SK-N-SH (cell line): ENCODE results near the gene MFAP1. TPM values are rescaled to one million over a fixed set of nuclear protein-coding genes. Genes with fewer than 3 reads are reported as not detected.
"Not testable (repeated sequence)": the region's sequence is repeated elsewhere in the genome, so short reads cannot be mapped to it uniquely, and the experiment has no call there.

Source experiments
- CTCF ChIA-PET: fragments of 300-600, 350-600 bp; formaldehyde crosslinking; extraction: SDS; loops from one replicate; lab custom pipeline; 2021; lab: Yijun Ruan, JAX
- POLR2A ChIA-PET: fragments of 350-600 bp; sonication (Branson Sonifier 250); formaldehyde crosslinking; extraction: SDS; loops from one replicate; lab custom pipeline; 2020; ENCODE audit warnings: antibody characterized with exemption, inconsistent platforms; lab: Yijun Ruan, JAX
- DNase-seq: peaks from one replicate; pipeline ENCODE4 v3.0.0; 2012
- H2AFZ ChIP-seq: fragments of 200-600 bp; sonication (generic); 2 replicates; pipeline ENCODE4 v1.8.1; 2016; ENCODE audit warnings: antibody characterized with exemption, mild to moderate bottlenecking, low read depth
- H3F3A ChIP-seq: fragments of 200-600 bp; sonication (generic); replicated peaks from 2 replicates; pipeline ENCODE3; 2016; ENCODE audit warnings: antibody characterized with exemption, mild to moderate bottlenecking; ENCODE audit not compliant: insufficient read depth
- H3K27ac ChIP-seq, 2 experiments: fragments of 200-500 bp in 1 of 2; fragments of 200-600 bp in 1 of 2; sonication (Bioruptor generic) in 1 of 2; sonication (generic), shearing (Covaris generic) in 1 of 2; 2 replicates each; pipeline versions ENCODE4 v1.5.1 to v1.6.1; 2014 to 2016; ENCODE audit warnings: low read depth in 2 of 2, inconsistent platforms in 1 of 2, low read length in 1 of 2, mild to moderate bottlenecking in 1 of 2, mixed read lengths in 1 of 2
- H3K27me3 ChIP-seq: fragments of 200-600 bp; sonication (generic), shearing (Covaris generic); 2 replicates; pipeline ENCODE4 v1.6.1; 2016; ENCODE audit warnings: mixed run types; ENCODE audit not compliant: insufficient read depth
- H3K36me3 ChIP-seq, 2 experiments: fragments of 200-500 bp in 1 of 2; fragments of 200-600 bp in 1 of 2; sonication (Bioruptor generic) in 1 of 2; sonication (generic) in 1 of 2; replicated peaks in 1 of 2; 2 replicates each; pipeline versions ENCODE3 to v1.5.1; 2014 to 2016; ENCODE audit warnings: low read length in 1 of 2, mild to moderate bottlenecking in 1 of 2; ENCODE audit not compliant: insufficient read depth in 2 of 2, control insufficient read depth in 1 of 2
- H3K4me1 ChIP-seq, 2 experiments: fragments of 200-500 bp in 1 of 2; fragments of 200-600 bp in 1 of 2; sonication (Bioruptor generic) in 1 of 2; sonication (generic), shearing (Covaris generic) in 1 of 2; 2 replicates each; pipeline versions ENCODE4 v1.5.1 to v1.6.1; 2014 to 2016; ENCODE audit warnings: low read depth in 1 of 2, low read length in 1 of 2, mixed run types in 1 of 2; ENCODE audit not compliant: insufficient read depth in 2 of 2, control insufficient read depth in 1 of 2
- H3K4me2 ChIP-seq: fragments of 200-600 bp; sonication (generic), shearing (Covaris generic); 2 replicates; pipeline ENCODE4 v1.6.1; 2017; ENCODE audit warnings: mixed run types
- H3K4me3 ChIP-seq, 2 experiments: fragments of 200-500 bp in 1 of 2; fragments of 200-600 bp in 1 of 2; sonication (Bioruptor generic) in 1 of 2; sonication (generic), shearing (Covaris generic) in 1 of 2; 2 replicates each; pipeline versions ENCODE4 v1.5.1 to v1.8.1; 2014 to 2016; ENCODE audit warnings: low read depth in 2 of 2, inconsistent platforms in 1 of 2, low read length in 1 of 2, mild to moderate bottlenecking in 1 of 2, mixed read lengths in 1 of 2, moderate library complexity in 1 of 2
- H3K79me2 ChIP-seq: fragments of 200-600 bp; sonication (generic); 2 replicates; pipeline ENCODE4 v1.8.1; 2017; ENCODE audit warnings: mild to moderate bottlenecking; ENCODE audit not compliant: insufficient read depth
- H3K9ac ChIP-seq: fragments of 200-600 bp; sonication (generic); 2 replicates; pipeline ENCODE4 v1.6.1; 2017; ENCODE audit warnings: mixed run types
- H3K9me2 ChIP-seq: fragments of 200-600 bp; sonication (generic); 2 replicates; pipeline ENCODE4 v1.6.1; 2017; ENCODE audit warnings: mixed run types
- H3K9me3 ChIP-seq: fragments of 200-600 bp; sonication (generic); 2 replicates; pipeline ENCODE4 v1.6.1; 2017; ENCODE audit warnings: mixed run types, mild to moderate bottlenecking, moderate library complexity
- H4K20me1 ChIP-seq: fragments of 200-600 bp; sonication (generic); 2 replicates; pipeline ENCODE4 v1.6.1; 2017; ENCODE audit warnings: mild to moderate bottlenecking, mixed run types; ENCODE audit not compliant: insufficient read depth
- ELF1 ChIP-seq: IDR thresholded peaks from 2 replicates; pipeline ENCODE4 v1.4.0; 2012
- EP300 ChIP-seq, 2 experiments: IDR thresholded peaks; 2 replicates each; pipeline versions ENCODE4 v1.4.0 to v1.6.1; 2012; ENCODE audit warnings: borderline replicate concordance in 1 of 2, low read depth in 1 of 2, low read length in 1 of 2
- FOXJ3 ChIP-seq: sonication (generic); formaldehyde crosslinking; IDR thresholded peaks from 2 replicates; pipeline ENCODE4 v1.5.1; 2020; ENCODE audit warnings: mild to moderate bottlenecking, missing genetic modification reagents
- MAX ChIP-seq: IDR thresholded peaks from 2 replicates; pipeline ENCODE4 v1.4.0; 2012; ENCODE audit warnings: low read depth
- MEF2A ChIP-seq: IDR thresholded peaks from 2 replicates; pipeline ENCODE4 v1.4.0; 2012; ENCODE audit warnings: low read depth, borderline replicate concordance
- POLR2AphosphoS5 ChIP-seq: IDR thresholded peaks from 2 replicates; pipeline ENCODE4 v1.6.1; 2012; ENCODE audit warnings: low read depth, low read length
- REST ChIP-seq: IDR thresholded peaks from 2 replicates; pipeline ENCODE4 v1.6.1; 2012; ENCODE audit warnings: mild to moderate bottlenecking, low read depth, low read length, moderate library complexity
- RFX5 ChIP-seq: IDR thresholded peaks from 2 replicates; pipeline ENCODE4 v1.6.1; 2012; ENCODE audit warnings: mild to moderate bottlenecking, improper control_type of control experiment, low read length
- RXRA ChIP-seq: IDR thresholded peaks from 2 replicates; pipeline ENCODE4 v1.4.0; 2012; ENCODE audit warnings: low read depth, mild to moderate bottlenecking, borderline replicate concordance
- SIN3A ChIP-seq: IDR thresholded peaks from 2 replicates; pipeline ENCODE4 v1.6.1; 2012; ENCODE audit warnings: low read depth, mild to moderate bottlenecking, low read length, moderate library complexity, borderline replicate concordance
- SMC3 ChIP-seq: IDR thresholded peaks from 2 replicates; pipeline ENCODE4 v1.6.1; 2012; ENCODE audit warnings: low read depth, low read length, improper control_type of control experiment
- TEAD4 ChIP-seq: IDR thresholded peaks from 2 replicates; pipeline ENCODE4 v1.4.0; 2012; ENCODE audit warnings: mild to moderate bottlenecking, borderline replicate concordance; ENCODE audit not compliant: insufficient read depth
- WGBS: methylation state at CpG from one replicate; pipeline ENCODE4 v1.1.6; 2017; ENCODE audit warnings: low lambda C conversion rate; 5-methylcytosine and 5-hydroxymethylcytosine counted together
- polyA plus RNA-seq, 3 experiments: library from polyadenylated mRNA; depleted of rRNA; stranded (reverse); fragments of >200 nt; gene quantifications; 2 replicates each; pipeline ENCODE4 v1.2.3, GENCODE V29; 2012
- TF ChIP-seq, protein P1 (sequence below): IDR thresholded peaks from 2 replicates; pipeline ENCODE4; 2012
- TF ChIP-seq, protein P2 (sequence below): IDR thresholded peaks from 2 replicates; pipeline ENCODE4 v1.4.0; 2012; ENCODE audit warnings: low read depth, borderline replicate concordance

MFAP1 gene
- polyA plus RNA-seq, 1 of the 3 experiments (the other 2 are of a cell fraction) = 16.5 TPM

DNA sequence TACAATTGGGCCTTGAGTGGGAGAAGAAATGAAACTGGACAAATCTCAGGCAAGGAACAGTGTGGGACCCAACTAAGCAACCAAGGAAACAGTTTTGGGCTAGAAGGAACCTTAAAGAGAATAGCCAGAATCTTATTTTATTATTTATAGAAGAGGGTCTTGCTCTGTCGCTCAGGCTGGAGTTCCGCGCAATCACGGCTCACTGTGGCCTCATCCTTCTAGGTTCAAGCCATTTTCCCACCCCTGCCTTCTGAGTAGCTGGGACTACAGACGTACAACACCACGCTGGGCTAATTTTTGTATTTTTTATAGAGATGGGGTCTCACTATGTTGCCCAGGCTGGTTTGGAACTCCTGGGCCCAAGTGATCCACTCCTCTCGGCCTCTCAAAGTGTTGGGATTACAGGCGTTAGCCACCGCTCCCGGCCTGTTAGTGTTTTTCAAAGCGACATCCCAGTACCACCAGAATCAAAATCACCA, 1.6 kb upstream of the MFAP1 start:
- DNase-seq = no peak
- Histone ChIP-seq H4K20me1 (no peaks in the 10 kb centered on the region), H3F3A (peaks cover 23% of the 10 kb centered on the region), H3K9ac (peak overlapping the region; percentile 59; the same call in 1 of the 2 replicates), H3K9me3 (no peaks in the 10 kb centered on the region), H3K4me3 (peak overlapping the region in 1 of 2 experiments; percentile 66; a peak in 3 of 4 replicates), H3K4me1 (peaks cover 9 to 10% of the 10 kb centered on the region in 2 experiments; a peak in 3 of 4 replicates), H3K27ac (peak overlapping the region in 1 of 2 experiments; percentile 47; a peak in 2 of 4 replicates), H3K36me3 (peaks cover 0 to 2% of the 10 kb centered on the region in 2 experiments), H2AFZ (peak overlapping the region; percentile 86), H3K79me2 (peaks cover 75% of the 10 kb centered on the region), H3K4me2 (peak overlapping the region; percentile 77), H3K9me2 (no peaks in the 10 kb centered on the region), H3K27me3 (no peaks in the 10 kb centered on the region)
- POLR2A ChIA-PET = no interaction called here
- CTCF ChIA-PET = no interaction called here
- TF ChIP-seq POLR2AphosphoS5 (no peak), RXRA (no peak), SMC3 (no peak), RFX5 (no peak), MEF2A (no peak), ELF1 (no peak), REST (no peak), SIN3A (no peak), FOXJ3 (CRISPR knock-in tag) (no peak), EP300 (IDR thresholded peaks at IDR 0.05; ENCODE audit: borderline replicate concordance in 1 of 2, low read depth in 1 of 2, low read length in 1 of 2) (no peak), TEAD4 (no peak), MAX (no peak)
- TF ChIP-seq, protein P1, sequence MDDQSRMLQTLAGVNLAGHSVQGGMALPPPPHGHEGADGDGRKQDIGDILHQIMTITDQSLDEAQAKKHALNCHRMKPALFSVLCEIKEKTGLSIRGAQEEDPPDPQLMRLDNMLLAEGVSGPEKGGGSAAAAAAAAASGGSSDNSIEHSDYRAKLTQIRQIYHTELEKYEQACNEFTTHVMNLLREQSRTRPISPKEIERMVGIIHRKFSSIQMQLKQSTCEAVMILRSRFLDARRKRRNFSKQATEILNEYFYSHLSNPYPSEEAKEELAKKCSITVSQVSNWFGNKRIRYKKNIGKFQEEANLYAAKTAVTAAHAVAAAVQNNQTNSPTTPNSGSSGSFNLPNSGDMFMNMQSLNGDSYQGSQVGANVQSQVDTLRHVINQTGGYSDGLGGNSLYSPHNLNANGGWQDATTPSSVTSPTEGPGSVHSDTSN = no peak
- TF ChIP-seq, protein P2, sequence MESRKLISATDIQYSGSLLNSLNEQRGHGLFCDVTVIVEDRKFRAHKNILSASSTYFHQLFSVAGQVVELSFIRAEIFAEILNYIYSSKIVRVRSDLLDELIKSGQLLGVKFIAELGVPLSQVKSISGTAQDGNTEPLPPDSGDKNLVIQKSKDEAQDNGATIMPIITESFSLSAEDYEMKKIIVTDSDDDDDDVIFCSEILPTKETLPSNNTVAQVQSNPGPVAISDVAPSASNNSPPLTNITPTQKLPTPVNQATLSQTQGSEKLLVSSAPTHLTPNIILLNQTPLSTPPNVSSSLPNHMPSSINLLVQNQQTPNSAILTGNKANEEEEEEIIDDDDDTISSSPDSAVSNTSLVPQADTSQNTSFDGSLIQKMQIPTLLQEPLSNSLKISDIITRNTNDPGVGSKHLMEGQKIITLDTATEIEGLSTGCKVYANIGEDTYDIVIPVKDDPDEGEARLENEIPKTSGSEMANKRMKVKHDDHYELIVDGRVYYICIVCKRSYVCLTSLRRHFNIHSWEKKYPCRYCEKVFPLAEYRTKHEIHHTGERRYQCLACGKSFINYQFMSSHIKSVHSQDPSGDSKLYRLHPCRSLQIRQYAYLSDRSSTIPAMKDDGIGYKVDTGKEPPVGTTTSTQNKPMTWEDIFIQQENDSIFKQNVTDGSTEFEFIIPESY = no peak
- 95% methylated on average over 11 of the region's 11 CpGs for WGBS

- not testable (repeated sequence) for H3K4me2 ChIP-seq, H3K9me2 ChIP-seq, H4K20me1 ChIP-seq, H3K27me3 ChIP-seq, H3K9me3 ChIP-seq, H3K9ac ChIP-seq, H3K36me3 ChIP-seq, DNase-seq, H3K4me3 ChIP-seq
- peak overlapping the region; percentile 69 for H2AFZ ChIP-seq
- peaks cover 9 to 10% of the 10 kb centered on the region in 2 experiments; a peak in 3 of 4 replicates for H3K4me1 ChIP-seq
- POLR2A ChIA-PET = interaction anchor here (1.0 to 1.2 kb wide), 2 partner anchors 28 to 904 kb away, joined by 4 read pairs; no protein-coding TSS in a partner anchor
- CTCF ChIA-PET = interaction anchor here (1.0 kb wide), 1 partner anchor 47 kb away, joined by 6 read pairs; no protein-coding TSS in a partner anchor
- 95% methylated on average over 11 of the region's 11 CpGs for WGBS
- H3K27ac ChIP-seq = peak overlapping the region in 1 of 2 experiments; percentile 97; a peak in 1 of 4 replicates
- H3F3A ChIP-seq = peaks cover 23% of the 10 kb centered on the region
- H3K79me2 ChIP-seq = peaks cover 76% of the 10 kb centered on the region
Observed at GRCh38 chr15:43825305-43825704, 815 bp upstream of the MFAP1 start.
